ENCODE data around the gene MTHFD1L. TPM values are rescaled to one million over a fixed set of nuclear protein-coding genes. Genes with fewer than 3 reads are reported as not detected.
A peak's percentile ranks its signal among the peaks of the same experiment; 100 is the strongest.

The MTHFD1L gene
- total and polyA plus RNA-seq, 2 of the 4 experiments (the other 2 are of a cell fraction): 43.5 to 53.2 TPM

GRCh38 chr6:150967381-150967780 lies 101.9 kb downstream of the MTHFD1L start:
- Histone ChIP-seq H2AK5ac (ENCODE audit: low read depth, low read length) (no peak overlapping the region), H3K27ac (ENCODE audit: insufficient read depth, low read length) (no peak overlapping the region), H3K9ac (ENCODE audit: low read depth, low read length) (no peak overlapping the region), H2AK9ac (replicated peaks; ENCODE audit: low read depth, low read length, poor library complexity) (no peak overlapping the region), H4K8ac (ENCODE audit: low read depth in 2 of 2, low read length in 2 of 2) (no peak overlapping the region), H2BK20ac (ENCODE audit: low read depth, low read length) (no peak overlapping the region), H2BK15ac (ENCODE audit: low read depth, low read length) (no peak overlapping the region), H2BK5ac (ENCODE audit: low read depth, low read length, poor library complexity, severe bottlenecking) (peak overlapping the region; percentile 40), H3K18ac (ENCODE audit: low read depth, low read length) (no peak overlapping the region), H4K91ac (ENCODE audit: insufficient read depth, low read depth, low read length) (no peak overlapping the region), H3K4ac (ENCODE audit: low read depth, low read length) (no peak overlapping the region), H3K27me3 (ENCODE audit: control insufficient read depth, insufficient read depth, low read length) (no peaks in the 10 kb centered on the region), H4K5ac (ENCODE audit: low read depth, low read length) (no peak overlapping the region), H2AFZ (replicated peaks; ENCODE audit: low read length, poor library complexity) (no peak overlapping the region), H3K4me1 (ENCODE audit: control insufficient read depth, insufficient read depth, low read length) (peaks cover 4% of the 10 kb centered on the region; the same call in 1 of the 2 replicates), H4K20me1 (ENCODE audit: insufficient read depth, low read length) (no peaks in the 10 kb centered on the region), H3K4me3 (ENCODE audit: insufficient read depth, low read depth, low read length) (no peak overlapping the region), H3K56ac (ENCODE audit: extremely low read depth, insufficient read depth, low read length) (no peak overlapping the region), H3K23ac (ENCODE audit: low read depth, low read length) (no peak overlapping the region), H3K9me3 (ENCODE audit: control insufficient read depth, insufficient read depth, low read length) (no peaks in the 10 kb centered on the region), H3K4me2 (ENCODE audit: low read depth, low read length) (no peak overlapping the region), H3K79me1 (ENCODE audit: low read depth in 1 of 2, low read length in 2 of 2) (peaks cover 9 to 11% of the 10 kb centered on the region in 2 experiments; a peak in 3 of 4 replicates), H2BK120ac (ENCODE audit: low read depth, low read length) (no peak overlapping the region), H3K36me3 (ENCODE audit: control insufficient read depth, insufficient read depth, low read length) (peaks cover 52% of the 10 kb centered on the region), H3K14ac (replicated peaks; ENCODE audit: low read depth, low read length) (no peak overlapping the region), H3K9me1 (ENCODE audit: insufficient read depth, low read length) (peaks cover 7% of the 10 kb centered on the region)
- dilution Hi-C loops (cut with HindIII; ENCODE audit: low sequenced_read_pairs, unreplicated experiment) (no loop called here), intact Hi-C loops (cut with micrococcal nuclease) (no loop called here), in situ Hi-C loops (cut with MboI; ENCODE audit: low sequenced_read_pairs) (no loop called here)
- ATAC-seq (ENCODE audit: low read depth) (no peak), DNase-seq (no peak)
- WGBS, 2 experiments (ENCODE audit: extremely low coverage in 2 of 2, insufficient read length in 1 of 2): 88% methylated on average over 6 of the region's 6 CpGs; no CpG with 5 or more reads in 1 of the 2 experiments
- no TSS peak for BruUV-seq (replicated peaks)
- no peak for TF ChIP-seq FOS (IDR thresholded peaks at IDR 0.05; ENCODE audit: low read depth, low read length)
- TF ChIP-seq BHLHE40 (IDR thresholded peaks at IDR 0.05; ENCODE audit: low read depth, low read length): no peak
- TF ChIP-seq MAZ (IDR thresholded peaks at IDR 0.05; ENCODE audit: borderline replicate concordance, low read depth, low read length): no peak
- TF ChIP-seq POLR2A (IDR thresholded peaks at IDR 0.05; ENCODE audit: low read depth, low read length): no peak
- no peak for TF ChIP-seq SMC3 (IDR thresholded peaks at IDR 0.05; ENCODE audit: low read depth, low read length)
- TF ChIP-seq USF2 (IDR thresholded peaks at IDR 0.05; ENCODE audit: low read depth, low read length): no peak
- TF ChIP-seq RAD21 (IDR thresholded peaks at IDR 0.05; ENCODE audit: low read length): no peak
- TF ChIP-seq MAFK (IDR thresholded peaks at IDR 0.05; ENCODE audit: low read depth, low read length): no peak
- no peak for TF ChIP-seq CTCF (conservative IDR thresholded peaks at IDR 0.05; ENCODE audit: low read depth, low read length)
- TF ChIP-seq MXI1 (IDR thresholded peaks at IDR 0.05; ENCODE audit: borderline replicate concordance, low read depth, low read length): no peak
- TF ChIP-seq NFE2L2 (IDR thresholded peaks at IDR 0.05; ENCODE audit: low read depth, low read length): no peak
- no peak for TF ChIP-seq ELK1 (IDR thresholded peaks at IDR 0.05; ENCODE audit: borderline replicate concordance, low read depth, low read length)
- TF ChIP-seq CEBPB (IDR thresholded peaks at IDR 0.05; ENCODE audit: low read depth, low read length): no peak
- no peak for TF ChIP-seq CHD1 (IDR thresholded peaks at IDR 0.05; ENCODE audit: low read depth, low read length)
- no peak for TF ChIP-seq RCOR1 (IDR thresholded peaks at IDR 0.05; ENCODE audit: insufficient replicate concordance, low read length)
- no peak for TF ChIP-seq RFX5 (IDR thresholded peaks at IDR 0.05; ENCODE audit: low read depth, low read length)
- ChIA-PET POLR2A (ENCODE audit: unreplicated experiment) (no interaction called here), CTCF (no interaction called here)
